Measurements from ENCODE around the gene GATM.

DNA sequence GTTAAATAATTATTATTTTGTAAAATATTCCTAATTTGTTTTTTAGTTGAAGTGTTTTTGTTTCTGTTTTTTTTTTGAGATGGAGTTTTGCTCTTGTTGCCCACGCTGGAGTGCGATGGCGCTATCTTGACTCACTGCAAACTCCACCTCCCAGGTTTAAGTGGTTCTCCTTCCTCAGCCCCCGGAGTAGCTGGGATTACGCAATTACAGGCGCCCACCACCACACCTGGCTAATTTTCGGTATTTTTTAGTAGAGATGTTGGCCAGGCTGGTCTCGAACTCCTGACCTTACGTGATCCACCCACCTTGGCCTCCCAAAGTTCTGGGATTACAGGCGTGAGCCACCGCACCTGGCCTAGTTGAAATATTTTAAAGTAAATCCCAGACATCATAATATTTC, 48.7 kb upstream of the GATM start:
- TF ChIP-seq, protein P1, sequence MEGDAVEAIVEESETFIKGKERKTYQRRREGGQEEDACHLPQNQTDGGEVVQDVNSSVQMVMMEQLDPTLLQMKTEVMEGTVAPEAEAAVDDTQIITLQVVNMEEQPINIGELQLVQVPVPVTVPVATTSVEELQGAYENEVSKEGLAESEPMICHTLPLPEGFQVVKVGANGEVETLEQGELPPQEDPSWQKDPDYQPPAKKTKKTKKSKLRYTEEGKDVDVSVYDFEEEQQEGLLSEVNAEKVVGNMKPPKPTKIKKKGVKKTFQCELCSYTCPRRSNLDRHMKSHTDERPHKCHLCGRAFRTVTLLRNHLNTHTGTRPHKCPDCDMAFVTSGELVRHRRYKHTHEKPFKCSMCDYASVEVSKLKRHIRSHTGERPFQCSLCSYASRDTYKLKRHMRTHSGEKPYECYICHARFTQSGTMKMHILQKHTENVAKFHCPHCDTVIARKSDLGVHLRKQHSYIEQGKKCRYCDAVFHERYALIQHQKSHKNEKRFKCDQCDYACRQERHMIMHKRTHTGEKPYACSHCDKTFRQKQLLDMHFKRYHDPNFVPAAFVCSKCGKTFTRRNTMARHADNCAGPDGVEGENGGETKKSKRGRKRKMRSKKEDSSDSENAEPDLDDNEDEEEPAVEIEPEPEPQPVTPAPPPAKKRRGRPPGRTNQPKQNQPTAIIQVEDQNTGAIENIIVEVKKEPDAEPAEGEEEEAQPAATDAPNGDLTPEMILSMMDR (IDR thresholded peaks at IDR 0.05), result no peak
- TF ChIP-seq POLR2A (IDR thresholded peaks at IDR 0.05), result no peak

Measured in esophagus squamous epithelium (tissue), 4 donors.